NT2/D1 (cell line): ENCODE results near the gene GNG13.
A peak's percentile ranks its signal among the peaks of the same experiment; 100 is the strongest.

Experiments
- DNase-seq: peaks from one replicate; pipeline ENCODE4 v3.0.0-alpha.2; 2011; ENCODE audit warnings: low read depth, low spot score
- H3K27me3 ChIP-seq: 2 replicates; pipeline ENCODE4 v1.6.0; 2011; ENCODE audit warnings: mild to moderate bottlenecking; ENCODE audit not compliant: insufficient read length, insufficient read depth
- H3K36me3 ChIP-seq: 2 replicates; pipeline ENCODE4 v1.6.1; 2011; ENCODE audit warnings: mild to moderate bottlenecking, low read length, mixed read lengths; ENCODE audit not compliant: insufficient read depth, insufficient read length
- H3K4me1 ChIP-seq: 2 replicates; pipeline ENCODE4 v1.5.1; 2011; ENCODE audit not compliant: insufficient read depth, insufficient read length
- H3K4me3 ChIP-seq: 2 replicates; pipeline ENCODE4 v1.5.1; 2011; ENCODE audit warnings: low read depth; ENCODE audit not compliant: insufficient read length
- H3K9ac ChIP-seq: 2 replicates; pipeline ENCODE4 v1.6.0; 2011; ENCODE audit warnings: low read depth; ENCODE audit not compliant: insufficient read length
- H3K9me3 ChIP-seq: 2 replicates; pipeline ENCODE4 v1.5.1; 2011; ENCODE audit warnings: mild to moderate bottlenecking, low read length; ENCODE audit not compliant: insufficient read depth
- SUZ12 ChIP-seq: IDR thresholded peaks from 2 replicates; pipeline ENCODE4 v1.6.1; 2011; ENCODE audit not compliant: insufficient read length, insufficient read depth; ENCODE audit errors: extremely low read depth
- YY1 ChIP-seq: IDR thresholded peaks from 2 replicates; pipeline ENCODE4 v1.6.1; 2011; ENCODE audit not compliant: insufficient read length, insufficient read depth
- ZNF274 ChIP-seq: IDR thresholded peaks from 2 replicates; pipeline ENCODE4 v1.6.1; 2011; ENCODE audit warnings: mild to moderate bottlenecking, low read depth, low read length

GNG13 gene

GRCh38 chr16:800834-801511 lies 439 bp upstream of the GNG13 start:
- no peak for DNase-seq
- TF ChIP-seq SUZ12 (no peak), YY1 (no peak), ZNF274 (no peak)
- Histone ChIP-seq H3K27me3 (peaks cover 52% of the 10 kb centered on the region), H3K4me3 (no peak overlapping the region), H3K4me1 (peaks cover 51% of the 10 kb centered on the region), H3K9me3 (no peaks in the 10 kb centered on the region), H3K36me3 (peaks cover 25% of the 10 kb centered on the region), H3K9ac (peak overlapping the region; percentile 37)

- Histone ChIP-seq H3K36me3 (peaks cover 38% of the 10 kb centered on the region), H3K4me1 (peaks cover 39% of the 10 kb centered on the region), H3K9me3 (no peaks in the 10 kb centered on the region), H3K4me3 (no peak overlapping the region), H3K9ac (no peak overlapping the region), H3K27me3 (peaks cover 41% of the 10 kb centered on the region)
- TF ChIP-seq YY1 (no peak), SUZ12 (no peak), ZNF274 (no peak)
- DNase-seq, result no peak
Measured at GRCh38 chr16:799111-799947, 1.2 kb downstream of the GNG13 start.

DNA sequence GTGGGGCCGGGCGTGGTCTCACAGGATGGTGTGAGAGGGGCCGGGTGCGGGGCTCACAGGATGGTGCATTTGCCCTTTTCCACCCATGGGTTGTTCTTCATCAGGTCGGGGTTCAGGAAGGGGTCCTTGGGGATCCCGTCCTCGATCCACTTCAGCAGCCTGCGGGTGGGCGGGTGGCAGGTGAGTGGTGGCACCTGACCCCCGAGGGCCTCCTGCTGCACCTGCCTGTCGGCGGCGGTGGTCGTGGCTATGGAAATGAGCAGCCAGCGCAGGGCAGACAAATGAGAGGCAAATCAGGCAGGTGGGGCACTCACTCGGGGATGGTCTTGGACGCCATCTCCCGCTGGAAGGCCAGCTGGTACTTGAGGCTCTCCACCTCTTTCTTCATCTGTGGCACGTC lies 1.9 kb downstream of the GNG13 start:
- Histone ChIP-seq H3K4me3 (no peak overlapping the region), H3K9me3 (no peaks in the 10 kb centered on the region), H3K36me3 (peaks cover 44% of the 10 kb centered on the region), H3K4me1 (peaks cover 41% of the 10 kb centered on the region), H3K9ac (no peak overlapping the region), H3K27me3 (peaks cover 39% of the 10 kb centered on the region)
- DNase-seq, result no peak
- TF ChIP-seq SUZ12 (no peak), ZNF274 (no peak), YY1 (no peak)

- H3K9ac ChIP-seq, result no peak overlapping the region
- H3K27me3 ChIP-seq, result peaks cover 29% of the 10 kb centered on the region
- H3K4me3 ChIP-seq, result no peak overlapping the region
- peaks cover 53% of the 10 kb centered on the region for H3K36me3 ChIP-seq
- H3K9me3 ChIP-seq, result no peaks in the 10 kb centered on the region
- peaks cover 32% of the 10 kb centered on the region for H3K4me1 ChIP-seq
- TF ChIP-seq YY1 (no peak), ZNF274 (no peak), SUZ12 (no peak)
- no peak for DNase-seq
Measured at GRCh38 chr16:797686-798085, 2.8 kb downstream of the GNG13 start.

DNA sequence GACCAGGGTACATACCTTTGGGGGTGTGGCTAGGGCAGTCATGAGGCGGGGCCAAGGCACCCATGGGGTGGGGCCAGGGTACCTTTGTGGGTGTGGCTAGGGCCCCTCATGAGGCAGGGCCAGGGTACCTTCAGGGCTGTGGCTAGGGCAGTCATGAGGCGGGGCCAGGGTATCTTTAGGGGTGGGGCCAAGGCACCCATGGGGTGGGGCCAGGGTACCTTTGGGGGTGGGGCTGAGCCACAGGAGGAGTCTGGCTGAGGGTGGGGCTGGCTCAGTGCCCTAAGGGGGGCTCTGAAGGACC lies 3.5 kb downstream of the GNG13 start:
- peaks cover 30% of the 10 kb centered on the region for H3K4me1 ChIP-seq
- H3K4me3 ChIP-seq, result no peak overlapping the region
- no peak overlapping the region for H3K9ac ChIP-seq
- no peak for TF ChIP-seq YY1
- peaks cover 59% of the 10 kb centered on the region for H3K36me3 ChIP-seq
- no peak for DNase-seq
- H3K9me3 ChIP-seq, result no peaks in the 10 kb centered on the region
- H3K27me3 ChIP-seq, result peaks cover 23% of the 10 kb centered on the region

GRCh38 chr16:796296-797119 lies 4.0 kb downstream of the GNG13 start:
- Histone ChIP-seq H3K27me3 (peaks cover 17% of the 10 kb centered on the region), H3K9me3 (no peaks in the 10 kb centered on the region), H3K4me1 (peaks cover 29% of the 10 kb centered on the region), H3K36me3 (peaks cover 64% of the 10 kb centered on the region), H3K4me3 (no peak overlapping the region), H3K9ac (no peak overlapping the region)
- no peak for DNase-seq
- no peak for TF ChIP-seq SUZ12
- TF ChIP-seq ZNF274, result no peak
- no peak for TF ChIP-seq YY1
